SK-N-SH (cell line): ENCODE results near the gene EDARADD.

Source experiments
- CTCF ChIP-seq: fragments of 200-600 bp; sonication (generic); IDR thresholded peaks from 2 replicates; pipeline ENCODE4 v1.6.1; 2017; ENCODE audit warnings: antibody characterized with exemption, mild to moderate bottlenecking, moderate library complexity
- TCF12 ChIP-seq: IDR thresholded peaks from 2 replicates; pipeline ENCODE4 v1.4.0; 2012
- USF1 ChIP-seq: IDR thresholded peaks from 2 replicates; pipeline ENCODE4 v1.4.0; 2012; ENCODE audit warnings: low read depth, borderline replicate concordance

- TF ChIP-seq CTCF = no peak
- TF ChIP-seq USF1 = no peak
- no peak for TF ChIP-seq TCF12
Observed at GRCh38 chr1:236460103-236460502, 66.0 kb downstream of the EDARADD start.
